GM23338 (cell line): Measurements from ENCODE around the gene SUGCT. TPM values are rescaled to one million over a fixed set of nuclear protein-coding genes. Genes with fewer than 3 reads are reported as not detected.

ENCODE experiments used
- ATAC-seq: fragments of 200-7000 bp; cut with Tn5 transposase; 3 replicates; pipeline ENCODE4 v1.9.1; 2020
- DNase-seq: peaks from one replicate; pipeline ENCODE4 v3.0.0-alpha.2; 2015; ENCODE audit warnings: low spot score
- H2AFZ ChIP-seq: fragments of 200-600 bp; sonication (generic); 2 replicates; pipeline ENCODE4 v1.8.0; 2016; ENCODE audit warnings: antibody characterized with exemption, mild to moderate bottlenecking, moderate library complexity
- H3F3A ChIP-seq: fragments of 200-600 bp; sonication (generic); replicated peaks from 2 replicates; pipeline ENCODE4 v1.8.0; 2017; ENCODE audit warnings: antibody characterized with exemption, mixed run types, low read depth
- H3K27ac ChIP-seq: fragments of 200-600 bp; sonication (generic); 2 replicates; pipeline ENCODE4 v1.6.1; 2016; ENCODE audit warnings: low read depth
- H3K27me3 ChIP-seq: fragments of 200-600 bp; sonication (generic); 2 replicates; pipeline ENCODE4 v1.8.0; 2016; ENCODE audit warnings: mild to moderate bottlenecking, mixed run types, moderate library complexity; ENCODE audit not compliant: insufficient read depth
- H3K36me3 ChIP-seq: fragments of 200-600 bp; sonication (generic); 2 replicates; pipeline ENCODE4 v1.8.0; 2016; ENCODE audit warnings: mild to moderate bottlenecking; ENCODE audit not compliant: insufficient read depth
- H3K4me1 ChIP-seq: fragments of 200-600 bp; sonication (generic); 2 replicates; pipeline ENCODE4 v1.8.0; 2016; ENCODE audit warnings: mild to moderate bottlenecking, moderate library complexity; ENCODE audit not compliant: insufficient read depth
- H3K4me2 ChIP-seq: fragments of 200-600 bp; sonication (generic); 2 replicates; pipeline ENCODE4 v1.7.1; 2017; ENCODE audit warnings: mixed run types
- H3K4me3 ChIP-seq: fragments of 200-600 bp; sonication (generic); 2 replicates; pipeline ENCODE4 v1.6.1; 2016; ENCODE audit warnings: mixed run types
- H3K79me2 ChIP-seq: fragments of 200-600 bp; sonication (generic); replicated peaks from 2 replicates; pipeline ENCODE4 v1.8.0; 2017; ENCODE audit warnings: mild to moderate bottlenecking; ENCODE audit not compliant: insufficient read depth
- H3K9me2 ChIP-seq: fragments of 200-600 bp; sonication (generic); 2 replicates; pipeline ENCODE4 v1.8.0; 2017; ENCODE audit not compliant: insufficient read depth
- H4K20me1 ChIP-seq: fragments of 200-600 bp; sonication (generic); replicated peaks from 2 replicates; pipeline ENCODE4 v1.8.0; 2017; ENCODE audit warnings: mild to moderate bottlenecking; ENCODE audit not compliant: insufficient read depth
- H3K27ac Mint-ChIP-seq: 2 replicates; pipeline ENCODE4 v1.8.0; 2020; ENCODE audit warnings: inconsistent platforms, mild to moderate bottlenecking, moderate library complexity, mixed read lengths
- H3K27me3 Mint-ChIP-seq: 3 replicates; pipeline ENCODE4 v1.8.0; 2022; ENCODE audit warnings: low read depth, mild to moderate bottlenecking, moderate library complexity, mixed read lengths, inconsistent platforms; ENCODE audit not compliant: insufficient read depth, poor library complexity
- H3K36me3 Mint-ChIP-seq: 3 replicates; pipeline ENCODE4 v1.8.0; 2021; ENCODE audit warnings: low read depth, mild to moderate bottlenecking, inconsistent platforms, moderate library complexity, mixed read lengths
- H3K4me1 Mint-ChIP-seq: 3 replicates; pipeline ENCODE4 v1.8.0; 2020; ENCODE audit warnings: mild to moderate bottlenecking, inconsistent platforms, mixed read lengths
- H3K4me3 Mint-ChIP-seq: 3 replicates; pipeline ENCODE4 v1.8.0; 2021; ENCODE audit warnings: moderate library complexity, mild to moderate bottlenecking, inconsistent platforms, mixed read lengths
- H3K9me3 Mint-ChIP-seq: 3 replicates; pipeline ENCODE4 v1.8.0; 2020; ENCODE audit warnings: moderate library complexity, mild to moderate bottlenecking, inconsistent platforms, mixed read lengths
- CREB1 ChIP-seq: fragments of 250-450 bp; sonication (Bioruptor Pico); IDR thresholded peaks from 2 replicates; pipeline ENCODE4 v1.5.0; 2020; ENCODE audit warnings: low read depth, mild to moderate bottlenecking, moderate library complexity
- ETS1 ChIP-seq: IDR thresholded peaks from 2 replicates; pipeline ENCODE4 v1.6.1; 2016; ENCODE audit warnings: antibody characterized with exemption
- EZH2 ChIP-seq: fragments of 200-600 bp; sonication (generic); IDR thresholded peaks from one replicate; pipeline ENCODE4 v1.8.0; 2017; ENCODE audit warnings: antibody characterized with exemption, mild to moderate bottlenecking, low read depth; ENCODE audit not compliant: unreplicated experiment
- EZH2phosphoT487 ChIP-seq: fragments of 200-600 bp; sonication (generic); IDR thresholded peaks from one replicate; pipeline ENCODE4 v1.8.1; 2018; ENCODE audit warnings: antibody characterized with exemption; ENCODE audit not compliant: unreplicated experiment
- JUNB ChIP-seq: IDR thresholded peaks from one replicate; pipeline ENCODE4 v1.6.1; 2016; ENCODE audit warnings: antibody characterized with exemption; ENCODE audit not compliant: unreplicated experiment
- NANOG ChIP-seq: IDR thresholded peaks from 2 replicates; pipeline ENCODE4 v1.6.1; 2016; ENCODE audit warnings: antibody characterized with exemption, borderline replicate concordance
- POLR2AphosphoS5 ChIP-seq: IDR thresholded peaks from 2 replicates; pipeline ENCODE4 v1.6.1; 2016; ENCODE audit warnings: antibody characterized with exemption, low read depth
- STAT1 ChIP-seq: IDR thresholded peaks from one replicate; pipeline ENCODE4 v1.6.1; 2016; ENCODE audit warnings: antibody characterized with exemption; ENCODE audit not compliant: unreplicated experiment
- ZNF331 ChIP-seq: fragments of 250-450 bp; sonication (Bioruptor Pico); IDR thresholded peaks from 2 replicates; pipeline ENCODE4 v1.5.0; 2020; ENCODE audit warnings: low read depth, mild to moderate bottlenecking, moderate library complexity
- polyA plus RNA-seq: library from polyadenylated mRNA; unstranded; fragments of >200 nt; fragmentation: Nextera tagmentation; extraction: Ambion mirVana; gene quantifications from 2 replicates; pipeline ENCODE4 v1.2.1, GENCODE V29; 2016
- total RNA-seq: library from RNA; depleted of rRNA; stranded (reverse); fragments of >200 nt; shearing (Covaris generic); gene quantifications from 2 replicates; pipeline ENCODE4 v1.2.3, GENCODE V29; 2014
- TF ChIP-seq, protein P1 (sequence below): IDR thresholded peaks from one replicate; pipeline ENCODE4 v1.6.1; 2018; ENCODE audit warnings: antibody characterized with exemption; ENCODE audit not compliant: unreplicated experiment
- TF ChIP-seq, protein P2 (sequence below): fragments of 250-450 bp; sonication (Bioruptor Pico); IDR thresholded peaks from 2 replicates; pipeline ENCODE4 v1.5.0; 2020; ENCODE audit warnings: mild to moderate bottlenecking, moderate library complexity

SUGCT gene
- total and polyA plus RNA-seq, 2 experiments from 2014 or later = 4.2 to 5.6 TPM

GRCh38 chr7:40282858-40283257, 148.1 kb downstream of the SUGCT start:
- Histone ChIP-seq H3K4me2 (no peak overlapping the region), H3K9me2 (no peaks in the 10 kb centered on the region), H3K27me3 (no peaks in the 10 kb centered on the region), H3F3A (no peaks in the 10 kb centered on the region), H3K27ac (no peak overlapping the region), H3K36me3 (no peaks in the 10 kb centered on the region), H2AFZ (no peak overlapping the region), H3K79me2 (no peaks in the 10 kb centered on the region), H3K4me1 (no peaks in the 10 kb centered on the region), H4K20me1 (no peaks in the 10 kb centered on the region), H3K4me3 (no peak overlapping the region)
- H3K27ac Mint-ChIP-seq = no peak overlapping the region
- no peak for ATAC-seq
- TF ChIP-seq POLR2AphosphoS5 (no peak), ETS1 (no peak), JUNB (no peak), CREB1 (CRISPR knock-in tag) (no peak), EZH2 (no peak), ZNF331 (CRISPR knock-in tag) (no peak), STAT1 (no peak), NANOG (no peak)
- TF ChIP-seq, protein P1, sequence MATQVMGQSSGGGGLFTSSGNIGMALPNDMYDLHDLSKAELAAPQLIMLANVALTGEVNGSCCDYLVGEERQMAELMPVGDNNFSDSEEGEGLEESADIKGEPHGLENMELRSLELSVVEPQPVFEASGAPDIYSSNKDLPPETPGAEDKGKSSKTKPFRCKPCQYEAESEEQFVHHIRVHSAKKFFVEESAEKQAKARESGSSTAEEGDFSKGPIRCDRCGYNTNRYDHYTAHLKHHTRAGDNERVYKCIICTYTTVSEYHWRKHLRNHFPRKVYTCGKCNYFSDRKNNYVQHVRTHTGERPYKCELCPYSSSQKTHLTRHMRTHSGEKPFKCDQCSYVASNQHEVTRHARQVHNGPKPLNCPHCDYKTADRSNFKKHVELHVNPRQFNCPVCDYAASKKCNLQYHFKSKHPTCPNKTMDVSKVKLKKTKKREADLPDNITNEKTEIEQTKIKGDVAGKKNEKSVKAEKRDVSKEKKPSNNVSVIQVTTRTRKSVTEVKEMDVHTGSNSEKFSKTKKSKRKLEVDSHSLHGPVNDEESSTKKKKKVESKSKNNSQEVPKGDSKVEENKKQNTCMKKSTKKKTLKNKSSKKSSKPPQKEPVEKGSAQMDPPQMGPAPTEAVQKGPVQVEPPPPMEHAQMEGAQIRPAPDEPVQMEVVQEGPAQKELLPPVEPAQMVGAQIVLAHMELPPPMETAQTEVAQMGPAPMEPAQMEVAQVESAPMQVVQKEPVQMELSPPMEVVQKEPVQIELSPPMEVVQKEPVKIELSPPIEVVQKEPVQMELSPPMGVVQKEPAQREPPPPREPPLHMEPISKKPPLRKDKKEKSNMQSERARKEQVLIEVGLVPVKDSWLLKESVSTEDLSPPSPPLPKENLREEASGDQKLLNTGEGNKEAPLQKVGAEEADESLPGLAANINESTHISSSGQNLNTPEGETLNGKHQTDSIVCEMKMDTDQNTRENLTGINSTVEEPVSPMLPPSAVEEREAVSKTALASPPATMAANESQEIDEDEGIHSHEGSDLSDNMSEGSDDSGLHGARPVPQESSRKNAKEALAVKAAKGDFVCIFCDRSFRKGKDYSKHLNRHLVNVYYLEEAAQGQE = no peak
- no peaks in the 10 kb centered on the region for H3K4me1 Mint-ChIP-seq
- H3K9me3 Mint-ChIP-seq = no peaks in the 10 kb centered on the region
- H3K27me3 Mint-ChIP-seq = peaks cover 1% of the 10 kb centered on the region
- no peak for DNase-seq
- no peak overlapping the region for H3K4me3 Mint-ChIP-seq
- no peaks in the 10 kb centered on the region for H3K36me3 Mint-ChIP-seq

- no peaks in the 10 kb centered on the region for H3K36me3 ChIP-seq
- Mint-ChIP-seq H3K27ac (no peak overlapping the region), H3K27me3 (peaks cover 1% of the 10 kb centered on the region), H3K9me3 (no peaks in the 10 kb centered on the region), H3K4me1 (no peaks in the 10 kb centered on the region), H3K36me3 (no peaks in the 10 kb centered on the region), H3K4me3 (no peak overlapping the region)
- ATAC-seq (no peak), DNase-seq (no peak)
- H3K79me2 ChIP-seq = no peaks in the 10 kb centered on the region
- H3K27ac ChIP-seq = no peak overlapping the region
- H3K4me1 ChIP-seq = no peaks in the 10 kb centered on the region
- H3K27me3 ChIP-seq = no peaks in the 10 kb centered on the region
- H3F3A ChIP-seq = no peaks in the 10 kb centered on the region
- no peaks in the 10 kb centered on the region for H3K9me2 ChIP-seq
- H3K4me3 ChIP-seq = no peak overlapping the region
- H3K4me2 ChIP-seq = no peak overlapping the region
- no peak overlapping the region for H2AFZ ChIP-seq
- no peaks in the 10 kb centered on the region for H4K20me1 ChIP-seq
- TF ChIP-seq EZH2phosphoT487 (no peak), STAT1 (no peak), NANOG (no peak), EZH2 (no peak)
- TF ChIP-seq, protein P2, sequence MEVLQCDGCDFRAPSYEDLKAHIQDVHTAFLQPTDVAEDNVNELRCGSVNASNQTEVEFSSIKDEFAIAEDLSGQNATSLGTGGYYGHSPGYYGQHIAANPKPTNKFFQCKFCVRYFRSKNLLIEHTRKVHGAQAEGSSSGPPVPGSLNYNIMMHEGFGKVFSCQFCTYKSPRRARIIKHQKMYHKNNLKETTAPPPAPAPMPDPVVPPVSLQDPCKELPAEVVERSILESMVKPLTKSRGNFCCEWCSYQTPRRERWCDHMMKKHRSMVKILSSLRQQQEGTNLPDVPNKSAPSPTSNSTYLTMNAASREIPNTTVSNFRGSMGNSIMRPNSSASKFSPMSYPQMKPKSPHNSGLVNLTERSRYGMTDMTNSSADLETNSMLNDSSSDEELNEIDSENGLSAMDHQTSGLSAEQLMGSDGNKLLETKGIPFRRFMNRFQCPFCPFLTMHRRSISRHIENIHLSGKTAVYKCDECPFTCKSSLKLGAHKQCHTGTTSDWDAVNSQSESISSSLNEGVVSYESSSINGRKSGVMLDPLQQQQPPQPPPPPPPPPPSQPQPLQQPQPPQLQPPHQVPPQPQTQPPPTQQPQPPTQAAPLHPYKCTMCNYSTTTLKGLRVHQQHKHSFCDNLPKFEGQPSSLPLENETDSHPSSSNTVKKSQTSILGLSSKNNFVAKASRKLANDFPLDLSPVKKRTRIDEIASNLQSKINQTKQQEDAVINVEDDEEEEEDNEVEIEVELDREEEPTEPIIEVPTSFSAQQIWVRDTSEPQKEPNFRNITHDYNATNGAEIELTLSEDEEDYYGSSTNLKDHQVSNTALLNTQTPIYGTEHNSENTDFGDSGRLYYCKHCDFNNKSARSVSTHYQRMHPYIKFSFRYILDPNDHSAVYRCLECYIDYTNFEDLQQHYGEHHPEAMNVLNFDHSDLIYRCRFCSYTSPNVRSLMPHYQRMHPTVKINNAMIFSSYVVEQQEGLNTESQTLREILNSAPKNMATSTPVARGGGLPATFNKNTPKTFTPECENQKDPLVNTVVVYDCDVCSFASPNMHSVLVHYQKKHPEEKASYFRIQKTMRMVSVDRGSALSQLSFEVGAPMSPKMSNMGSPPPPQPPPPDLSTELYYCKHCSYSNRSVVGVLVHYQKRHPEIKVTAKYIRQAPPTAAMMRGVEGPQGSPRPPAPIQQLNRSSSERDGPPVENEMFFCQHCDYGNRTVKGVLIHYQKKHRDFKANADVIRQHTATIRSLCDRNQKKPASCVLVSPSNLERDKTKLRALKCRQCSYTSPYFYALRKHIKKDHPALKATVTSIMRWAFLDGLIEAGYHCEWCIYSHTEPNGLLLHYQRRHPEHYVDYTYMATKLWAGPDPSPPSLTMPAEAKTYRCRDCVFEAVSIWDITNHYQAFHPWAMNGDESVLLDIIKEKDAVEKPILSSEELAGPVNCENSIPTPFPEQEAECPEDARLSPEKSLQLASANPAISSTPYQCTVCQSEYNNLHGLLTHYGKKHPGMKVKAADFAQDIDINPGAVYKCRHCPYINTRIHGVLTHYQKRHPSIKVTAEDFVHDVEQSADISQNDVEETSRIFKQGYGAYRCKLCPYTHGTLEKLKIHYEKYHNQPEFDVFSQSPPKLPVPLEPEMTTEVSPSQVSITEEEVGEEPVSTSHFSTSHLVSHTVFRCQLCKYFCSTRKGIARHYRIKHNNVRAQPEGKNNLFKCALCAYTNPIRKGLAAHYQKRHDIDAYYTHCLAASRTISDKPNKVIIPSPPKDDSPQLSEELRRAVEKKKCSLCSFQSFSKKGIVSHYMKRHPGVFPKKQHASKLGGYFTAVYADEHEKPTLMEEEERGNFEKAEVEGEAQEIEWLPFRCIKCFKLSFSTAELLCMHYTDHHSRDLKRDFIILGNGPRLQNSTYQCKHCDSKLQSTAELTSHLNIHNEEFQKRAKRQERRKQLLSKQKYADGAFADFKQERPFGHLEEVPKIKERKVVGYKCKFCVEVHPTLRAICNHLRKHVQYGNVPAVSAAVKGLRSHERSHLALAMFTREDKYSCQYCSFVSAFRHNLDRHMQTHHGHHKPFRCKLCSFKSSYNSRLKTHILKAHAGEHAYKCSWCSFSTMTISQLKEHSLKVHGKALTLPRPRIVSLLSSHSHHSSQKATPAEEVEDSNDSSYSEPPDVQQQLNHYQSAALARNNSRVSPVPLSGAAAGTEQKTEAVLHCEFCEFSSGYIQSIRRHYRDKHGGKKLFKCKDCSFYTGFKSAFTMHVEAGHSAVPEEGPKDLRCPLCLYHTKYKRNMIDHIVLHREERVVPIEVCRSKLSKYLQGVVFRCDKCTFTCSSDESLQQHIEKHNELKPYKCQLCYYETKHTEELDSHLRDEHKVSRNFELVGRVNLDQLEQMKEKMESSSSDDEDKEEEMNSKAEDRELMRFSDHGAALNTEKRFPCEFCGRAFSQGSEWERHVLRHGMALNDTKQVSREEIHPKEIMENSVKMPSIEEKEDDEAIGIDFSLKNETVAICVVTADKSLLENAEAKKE (CRISPR knock-in tag) = no peak
These were observed 148.6 kb downstream of the SUGCT start for GRCh38 chr7:40283391-40283790.
